ENCODE data around the gene HOXC4. TPM values are rescaled to one million over a fixed set of nuclear protein-coding genes. Genes with fewer than 3 reads are reported as not detected.

Gene HOXC4
- total RNA-seq, 1 experiment from 2014 or later = 6.3 TPM

DNA sequence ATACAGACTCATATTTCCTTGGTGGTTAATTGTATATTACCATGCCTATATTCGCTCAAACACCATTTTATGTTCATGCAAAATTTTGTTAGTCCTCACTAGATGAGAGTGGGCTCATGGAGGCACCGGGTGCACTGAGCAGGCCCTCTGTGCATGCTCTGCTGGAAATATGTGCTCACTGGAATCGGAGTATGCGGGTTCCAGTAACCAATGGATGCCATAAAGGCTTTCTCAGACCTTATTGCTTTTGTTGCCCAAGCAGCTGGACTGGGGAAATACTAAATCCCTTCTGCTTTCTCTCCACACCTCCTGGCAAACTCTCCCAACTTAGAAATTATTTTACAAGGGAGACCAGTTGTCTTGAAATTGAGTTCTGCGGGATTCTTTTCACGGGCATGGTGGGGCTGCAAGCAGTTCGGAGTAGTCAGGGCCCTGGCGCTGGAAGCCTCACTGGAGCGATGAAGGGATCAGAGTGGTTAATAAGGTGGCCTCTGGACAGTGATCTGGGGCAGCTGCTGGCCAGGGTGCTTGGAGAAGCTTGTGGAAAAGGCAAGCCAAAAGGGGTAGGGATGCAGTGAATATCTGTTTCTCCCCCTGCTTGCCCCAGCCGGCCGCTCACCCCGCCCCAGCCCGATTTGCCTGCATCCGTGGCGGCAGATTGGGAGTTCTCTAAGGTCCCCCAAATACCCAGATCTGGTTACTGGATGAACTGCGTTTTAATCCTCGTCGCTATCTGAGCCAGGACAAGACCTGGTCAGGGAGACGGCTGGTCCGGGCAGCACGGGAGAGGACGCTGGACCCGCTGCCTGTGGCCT, 32.8 kb upstream of the HOXC4 start:
- no peak overlapping the region for H3K4me3 ChIP-seq
- peaks cover 8% of the 10 kb centered on the region for H3K4me1 ChIP-seq
- H3K27me3 ChIP-seq = no peaks in the 10 kb centered on the region
- H3K9me3 ChIP-seq (replicated peaks) = no peaks in the 10 kb centered on the region
- no peak for DNase-seq
- H3K27ac ChIP-seq = no peak overlapping the region
- H3K36me3 ChIP-seq = no peaks in the 10 kb centered on the region

DNA sequence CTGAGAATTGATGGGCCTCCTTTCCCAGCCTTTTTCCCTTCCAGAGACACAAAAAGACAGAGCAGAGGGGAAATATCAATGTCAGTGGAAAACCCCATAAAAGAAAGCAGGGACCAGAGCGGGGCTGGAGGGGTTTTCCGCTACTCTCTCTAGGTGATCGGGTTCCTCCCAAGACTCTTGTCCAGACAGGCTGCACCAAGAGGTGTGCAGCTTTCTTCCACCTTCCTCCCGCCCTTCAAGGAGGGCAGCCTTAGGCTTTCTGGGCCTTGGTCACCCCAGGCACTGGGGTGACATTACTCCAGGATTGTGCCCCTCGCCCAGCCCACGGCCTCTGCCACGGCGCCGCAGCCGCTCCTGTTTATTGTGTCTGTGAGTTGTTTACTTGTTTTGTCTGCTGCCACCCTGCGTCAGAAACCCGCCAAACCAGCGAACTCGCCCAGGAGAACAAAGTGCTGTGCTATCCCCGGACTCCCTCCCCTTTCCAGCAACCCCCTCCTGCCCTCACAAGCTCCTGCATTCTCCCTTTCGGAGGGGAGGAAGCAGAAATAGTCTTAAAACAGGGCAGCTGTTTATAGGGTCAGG, 32.1 kb upstream of the HOXC4 start:
- Histone ChIP-seq H3K4me1 (peaks cover 13% of the 10 kb centered on the region), H3K36me3 (no peaks in the 10 kb centered on the region), H3K27ac (no peak overlapping the region), H3K9me3 (replicated peaks) (no peaks in the 10 kb centered on the region), H3K4me3 (no peak overlapping the region), H3K27me3 (no peaks in the 10 kb centered on the region)
- no peak for DNase-seq

DNA sequence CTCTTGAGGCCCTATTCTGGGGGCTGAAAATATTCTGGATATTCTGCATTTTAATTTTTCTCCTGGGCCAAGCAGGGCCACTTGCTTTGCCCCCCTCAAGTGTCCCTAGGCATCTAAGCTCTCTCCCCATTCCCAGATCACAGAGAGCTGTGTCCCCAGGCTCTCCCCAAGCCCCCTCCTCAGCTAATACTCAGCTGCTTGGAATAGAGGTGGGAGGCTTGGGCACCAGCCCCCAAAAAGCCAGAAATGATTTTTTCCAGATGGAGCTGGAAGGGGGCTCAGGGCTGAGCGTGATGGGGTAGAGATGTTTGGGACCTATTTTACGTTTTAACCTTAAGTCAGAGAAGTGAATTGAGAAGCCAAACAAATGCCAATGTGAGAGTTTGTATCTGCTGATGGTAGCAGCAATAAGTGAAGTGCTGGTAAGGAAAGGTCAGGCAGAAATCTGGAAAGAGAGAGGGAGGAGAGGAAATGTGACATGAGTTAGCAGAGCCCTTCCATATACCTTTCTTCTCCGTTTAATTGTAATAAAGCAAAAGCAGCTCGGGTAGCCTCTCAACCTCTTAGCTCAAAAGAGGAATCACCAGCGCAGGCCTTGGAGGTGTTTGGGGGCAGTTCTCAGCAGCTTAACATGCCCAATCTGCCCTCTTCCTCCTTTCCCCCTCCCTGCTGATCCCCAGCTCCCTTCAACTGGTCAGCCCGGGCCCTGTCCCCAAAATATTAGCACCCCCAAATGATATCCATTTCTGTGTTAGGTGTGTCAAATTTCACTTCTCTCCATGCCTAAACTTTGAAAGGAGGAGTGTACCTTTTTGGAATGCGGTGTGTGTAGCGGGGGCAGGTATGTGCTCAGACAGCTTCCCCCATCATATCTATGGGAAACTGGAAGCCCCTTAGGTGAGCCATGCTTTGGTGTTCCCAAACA, 30.4 kb upstream of the HOXC4 start:
- Histone ChIP-seq H3K27me3 (no peaks in the 10 kb centered on the region), H3K36me3 (no peaks in the 10 kb centered on the region), H3K4me3 (no peak overlapping the region), H3K4me1 (peaks cover 15% of the 10 kb centered on the region), H3K27ac (no peak overlapping the region), H3K9me3 (replicated peaks) (no peaks in the 10 kb centered on the region)
- DNase-seq = no peak

DNA sequence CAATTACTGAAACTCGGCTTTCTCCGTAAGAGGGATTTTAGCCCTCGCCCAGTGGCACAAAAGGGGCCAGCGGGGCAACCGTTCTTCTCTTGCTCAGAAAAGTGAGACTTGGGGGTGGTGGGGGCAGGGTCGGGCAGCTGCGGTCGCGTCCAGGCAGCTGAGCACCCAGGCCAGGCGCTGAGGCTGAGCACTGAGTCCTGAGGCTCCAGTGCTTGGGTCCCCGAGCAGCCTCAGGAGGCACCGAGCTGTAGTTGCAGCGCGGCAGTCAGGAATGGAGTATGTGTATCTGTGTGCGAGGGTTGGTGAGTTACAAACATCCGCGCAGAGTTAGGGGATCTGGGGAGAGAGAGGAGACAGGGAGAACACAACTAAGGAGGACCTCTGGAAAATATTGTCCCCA, 29.5 kb upstream of the HOXC4 start:
- no peak for DNase-seq
- no peak overlapping the region for H3K4me3 ChIP-seq
- peaks cover 15% of the 10 kb centered on the region for H3K4me1 ChIP-seq
- no peaks in the 10 kb centered on the region for H3K36me3 ChIP-seq
- no peaks in the 10 kb centered on the region for H3K9me3 ChIP-seq (replicated peaks)
- no peaks in the 10 kb centered on the region for H3K27me3 ChIP-seq
- H3K27ac ChIP-seq = no peak overlapping the region

DNA sequence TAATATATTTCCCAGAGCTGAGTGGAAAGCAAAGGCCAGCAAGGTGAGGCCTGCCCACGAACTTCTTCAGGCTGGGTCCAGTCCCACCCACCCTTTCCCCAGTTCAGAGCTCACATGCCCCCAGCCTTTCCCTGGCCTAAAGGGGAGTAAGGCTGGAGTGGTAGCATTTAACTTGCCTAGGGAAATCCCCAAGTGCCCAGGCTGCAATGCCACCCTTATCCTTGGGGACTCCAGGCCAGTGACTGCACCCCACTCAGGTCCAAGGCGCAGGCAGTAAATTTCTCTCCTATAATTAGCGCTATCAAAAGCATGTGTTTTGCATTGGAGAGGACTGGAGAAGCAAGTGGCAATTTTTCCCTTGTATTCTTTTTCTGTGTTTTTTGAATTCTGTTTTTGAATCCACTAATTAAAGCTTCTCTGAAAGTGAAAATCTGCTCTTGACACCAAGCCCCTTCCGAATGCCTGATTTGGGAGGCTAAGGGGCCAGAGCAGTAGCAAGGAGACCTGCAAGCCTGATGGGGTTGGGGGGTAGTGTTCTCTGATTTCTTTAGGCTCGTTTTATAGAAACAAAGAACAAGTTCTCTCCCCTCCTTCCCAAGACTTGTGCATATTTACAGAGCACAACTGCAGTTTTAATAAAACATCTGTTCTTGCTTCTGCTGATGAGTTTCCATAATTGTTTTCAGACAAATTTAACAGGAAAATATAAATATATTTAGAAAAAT, 28.9 kb upstream of the HOXC4 start:
- no peak for DNase-seq
- Histone ChIP-seq H3K4me1 (peaks cover 12% of the 10 kb centered on the region), H3K27me3 (no peaks in the 10 kb centered on the region), H3K4me3 (no peak overlapping the region), H3K9me3 (replicated peaks) (no peaks in the 10 kb centered on the region), H3K27ac (no peak overlapping the region), H3K36me3 (no peaks in the 10 kb centered on the region)

DNA sequence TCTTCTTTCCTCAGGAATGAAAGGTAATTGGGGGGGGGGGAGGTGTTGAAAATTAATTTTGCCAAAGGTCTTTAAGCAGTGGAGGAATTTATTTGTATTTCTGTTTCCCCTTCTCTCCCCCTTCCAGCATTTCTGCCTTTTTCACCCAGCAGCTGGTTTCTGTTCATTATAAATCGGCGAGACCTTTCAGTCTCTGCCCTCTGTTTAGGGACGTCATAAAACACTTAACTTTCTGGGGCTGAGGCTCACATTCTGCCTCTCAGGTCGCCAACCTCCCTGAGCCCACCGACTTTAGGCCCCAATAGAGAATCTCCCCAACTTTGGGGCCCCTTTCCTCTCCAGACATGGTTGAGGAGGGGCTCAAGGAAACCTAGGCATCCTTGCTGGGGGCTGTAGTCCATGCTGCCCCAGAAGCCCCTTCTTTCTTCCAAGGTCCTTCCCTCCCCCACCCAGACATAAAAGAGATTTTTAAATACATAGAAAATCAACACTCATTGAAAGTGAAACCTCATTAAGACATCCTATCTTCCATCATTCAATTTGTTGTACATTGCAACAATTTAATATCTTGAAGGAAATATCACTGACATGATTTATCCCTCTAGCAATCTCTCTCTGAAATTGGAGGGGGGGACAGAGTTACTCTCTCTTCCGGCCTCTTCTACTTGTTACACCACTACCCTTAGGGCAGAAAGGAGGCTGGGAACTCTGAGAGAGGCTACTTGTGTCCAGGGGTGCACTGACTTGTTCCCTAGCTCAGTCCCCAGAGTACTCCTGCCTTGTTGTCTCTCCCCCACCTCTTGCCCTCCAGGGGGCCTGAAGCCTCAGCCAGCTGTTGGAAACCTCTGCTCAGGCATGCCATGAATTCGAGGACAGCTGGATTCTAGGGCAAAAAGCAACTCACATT, 27.9 kb upstream of the HOXC4 start:
- no peaks in the 10 kb centered on the region for H3K27me3 ChIP-seq
- no peaks in the 10 kb centered on the region for H3K36me3 ChIP-seq
- DNase-seq = peak; percentile 44 to 61
- H3K4me3 ChIP-seq = no peak overlapping the region
- H3K9me3 ChIP-seq (replicated peaks) = no peaks in the 10 kb centered on the region
- H3K27ac ChIP-seq = no peak overlapping the region
- H3K4me1 ChIP-seq = peaks cover 11% of the 10 kb centered on the region

DNA sequence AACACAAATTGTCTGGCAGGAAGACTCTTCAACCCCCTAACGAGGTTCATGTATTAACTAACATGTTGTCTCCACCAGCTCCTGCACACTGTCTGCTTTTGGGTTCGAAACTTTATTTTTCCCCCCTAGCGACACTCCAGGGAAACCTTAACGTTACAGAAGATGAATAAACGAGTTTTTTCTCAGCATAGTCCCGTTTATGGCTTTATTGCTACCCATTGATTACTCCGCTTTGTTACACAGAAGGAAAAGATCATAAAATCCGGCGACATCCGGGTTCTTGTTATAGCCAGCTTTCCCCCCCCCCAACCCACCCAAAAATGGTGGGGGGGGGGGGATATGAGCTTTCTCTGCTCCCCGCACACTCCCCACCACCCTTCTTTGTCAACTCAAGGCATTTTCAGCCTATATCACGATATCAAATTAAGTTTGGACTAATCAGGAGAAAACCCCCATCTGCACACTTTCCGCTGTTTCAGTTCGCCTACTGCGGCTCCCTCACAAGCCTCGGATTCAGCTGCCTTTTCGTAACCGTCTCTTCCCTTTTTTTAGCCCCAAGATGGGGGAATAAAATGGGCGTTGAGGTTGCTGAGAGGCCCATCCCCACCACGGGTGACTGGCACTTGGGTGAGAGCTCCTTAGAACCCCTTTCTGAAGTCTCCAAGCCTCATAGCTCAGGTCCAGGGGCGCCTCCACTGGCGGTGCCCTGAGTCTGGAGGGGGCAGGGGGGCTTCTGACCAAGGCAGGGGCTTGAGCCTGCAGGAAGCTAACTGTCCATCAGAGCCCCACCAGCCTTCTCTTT, 26.8 kb upstream of the HOXC4 start:
- Histone ChIP-seq H3K4me1 (peaks cover 11% of the 10 kb centered on the region), H3K4me3 (no peak overlapping the region), H3K36me3 (no peaks in the 10 kb centered on the region), H3K27me3 (no peaks in the 10 kb centered on the region), H3K9me3 (replicated peaks) (no peaks in the 10 kb centered on the region), H3K27ac (no peak overlapping the region)
- DNase-seq = no peak

DNA sequence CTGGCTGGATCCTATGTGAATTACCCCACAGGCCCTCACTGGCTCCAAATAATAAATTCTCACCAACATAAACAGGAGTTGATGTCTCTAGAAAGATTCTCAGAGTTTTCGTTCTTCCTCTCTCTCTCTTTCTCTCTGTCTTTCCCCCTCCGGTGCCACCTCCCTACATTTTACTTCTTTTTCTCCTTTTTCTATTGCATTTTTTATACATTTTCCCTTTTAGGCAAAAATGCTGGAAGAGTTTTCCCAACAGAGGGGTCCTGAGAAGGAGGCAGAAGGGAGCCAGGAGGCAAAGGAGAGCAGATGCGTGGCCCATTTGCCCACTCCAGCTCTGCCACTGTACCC, 26.2 kb upstream of the HOXC4 start:
- H3K27ac ChIP-seq = no peak overlapping the region
- no peak overlapping the region for H3K4me3 ChIP-seq
- H3K9me3 ChIP-seq (replicated peaks) = no peaks in the 10 kb centered on the region
- H3K4me1 ChIP-seq = peaks cover 11% of the 10 kb centered on the region
- no peaks in the 10 kb centered on the region for H3K36me3 ChIP-seq
- no peak for DNase-seq
- H3K27me3 ChIP-seq = no peaks in the 10 kb centered on the region

DNA sequence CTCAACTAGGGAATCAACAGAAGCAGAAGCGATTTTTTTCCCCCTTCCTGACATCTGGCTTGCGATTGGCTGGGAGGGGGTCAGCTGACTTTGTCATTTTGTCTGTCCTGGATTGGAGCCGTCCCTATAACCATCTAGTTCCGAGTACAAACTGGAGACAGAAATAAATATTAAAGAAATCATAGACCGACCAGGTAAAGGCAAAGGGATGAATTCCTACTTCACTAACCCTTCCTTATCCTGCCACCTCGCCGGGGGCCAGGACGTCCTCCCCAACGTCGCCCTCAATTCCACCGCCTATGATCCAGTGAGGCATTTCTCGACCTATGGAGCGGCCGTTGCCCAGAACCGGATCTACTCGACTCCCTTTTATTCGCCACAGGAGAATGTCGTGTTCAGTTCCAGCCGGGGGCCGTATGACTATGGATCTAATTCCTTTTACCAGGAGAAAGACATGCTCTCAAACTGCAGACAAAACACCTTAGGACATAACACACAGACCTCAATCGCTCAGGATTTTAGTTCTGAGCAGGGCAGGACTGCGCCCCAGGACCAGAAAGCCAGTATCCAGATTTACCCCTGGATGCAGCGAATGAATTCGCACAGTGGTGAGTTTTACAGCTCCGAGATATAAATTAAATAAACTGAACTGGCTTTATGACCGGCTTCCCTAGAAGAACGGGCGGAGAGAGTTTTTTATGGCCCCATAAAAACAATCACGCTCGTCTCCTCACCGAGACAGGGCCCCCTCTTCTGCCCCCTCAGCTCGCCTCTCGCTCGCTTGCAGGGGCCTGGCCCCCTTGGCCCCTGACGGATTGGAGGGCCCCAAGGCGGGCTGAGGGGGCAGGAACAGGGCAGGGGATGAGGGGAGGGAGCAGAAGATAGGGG, 25.1 kb upstream of the HOXC4 start, which contains the start of gene HOXC6:
HOXC6 (plus strand) TSS at position 127 of the 888 bp plus-strand sequence; CDS start at position 209, 82 bp downstream.
- no peaks in the 10 kb centered on the region for H3K9me3 ChIP-seq (replicated peaks)
- peak within 1 kb of the TSS; percentile 4; the same call in 1 of the 2 replicates for H3K27ac ChIP-seq
- peaks cover 11% of the 10 kb centered on the region for H3K4me1 ChIP-seq
- DNase-seq = peak; percentile 38 to 66
- peak within 1 kb of the TSS; percentile 69 for H3K4me3 ChIP-seq
- no peaks in the 10 kb centered on the region for H3K27me3 ChIP-seq
- H3K36me3 ChIP-seq = no peaks in the 10 kb centered on the region

DNA sequence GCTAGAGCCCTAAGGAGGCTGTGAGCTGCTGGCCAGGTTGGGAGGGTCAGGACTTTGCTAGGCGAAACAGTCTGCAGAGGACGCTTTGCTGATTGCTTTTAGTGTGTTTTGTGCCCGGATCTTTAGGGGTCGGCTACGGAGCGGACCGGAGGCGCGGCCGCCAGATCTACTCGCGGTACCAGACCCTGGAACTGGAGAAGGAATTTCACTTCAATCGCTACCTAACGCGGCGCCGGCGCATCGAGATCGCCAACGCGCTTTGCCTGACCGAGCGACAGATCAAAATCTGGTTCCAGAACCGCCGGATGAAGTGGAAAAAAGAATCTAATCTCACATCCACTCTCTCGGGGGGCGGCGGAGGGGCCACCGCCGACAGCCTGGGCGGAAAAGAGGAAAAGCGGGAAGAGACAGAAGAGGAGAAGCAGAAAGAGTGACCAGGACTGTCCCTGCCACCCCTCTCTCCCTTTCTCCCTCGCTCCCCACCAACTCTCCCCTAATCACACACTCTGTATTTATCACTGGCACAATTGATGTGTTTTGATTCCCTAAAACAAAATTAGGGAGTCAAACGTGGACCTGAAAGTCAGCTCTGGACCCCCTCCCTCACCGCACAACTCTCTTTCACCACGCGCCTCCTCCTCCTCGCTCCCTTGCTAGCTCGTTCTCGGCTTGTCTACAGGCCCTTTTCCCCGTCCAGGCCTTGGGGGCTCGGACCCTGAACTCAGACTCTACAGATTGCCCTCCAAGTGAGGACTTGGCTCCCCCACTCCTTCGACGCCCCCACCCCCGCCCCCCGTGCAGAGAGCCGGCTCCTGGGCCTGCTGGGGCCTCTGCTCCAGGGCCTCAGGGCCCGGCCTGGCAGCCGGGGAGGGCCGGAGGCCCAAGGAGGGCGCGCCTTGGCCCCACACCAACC, 23.9 kb upstream of the HOXC4 start:
- H3K27ac ChIP-seq = no peak overlapping the region
- no peaks in the 10 kb centered on the region for H3K9me3 ChIP-seq (replicated peaks)
- H3K4me3 ChIP-seq = no peak overlapping the region
- H3K27me3 ChIP-seq = no peaks in the 10 kb centered on the region
- DNase-seq = no peak
- peaks cover 11% of the 10 kb centered on the region for H3K4me1 ChIP-seq
- H3K36me3 ChIP-seq = no peaks in the 10 kb centered on the region

DNA sequence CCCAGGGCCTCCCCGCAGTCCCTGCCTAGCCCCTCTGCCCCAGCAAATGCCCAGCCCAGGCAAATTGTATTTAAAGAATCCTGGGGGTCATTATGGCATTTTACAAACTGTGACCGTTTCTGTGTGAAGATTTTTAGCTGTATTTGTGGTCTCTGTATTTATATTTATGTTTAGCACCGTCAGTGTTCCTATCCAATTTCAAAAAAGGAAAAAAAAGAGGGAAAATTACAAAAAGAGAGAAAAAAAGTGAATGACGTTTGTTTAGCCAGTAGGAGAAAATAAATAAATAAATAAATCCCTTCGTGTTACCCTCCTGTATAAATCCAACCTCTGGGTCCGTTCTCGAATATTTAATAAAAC, 23.2 kb upstream of the HOXC4 start:
- no peaks in the 10 kb centered on the region for H3K27me3 ChIP-seq
- no peak overlapping the region for H3K27ac ChIP-seq
- DNase-seq = no peak
- H3K4me1 ChIP-seq = peaks cover 11% of the 10 kb centered on the region
- H3K4me3 ChIP-seq = no peak overlapping the region
- H3K36me3 ChIP-seq = no peaks in the 10 kb centered on the region
- no peaks in the 10 kb centered on the region for H3K9me3 ChIP-seq (replicated peaks)

All from SJCRH30 (cell line).